Measurements from ENCODE around the gene DAB2.

DAB2 gene

GRCh38 chr5:39415201-39415600 is 9.6 kb downstream of the DAB2 start:
- Histone ChIP-seq H3K4me2 (ENCODE audit: low read depth, low read length, poor library complexity, severe bottlenecking) (no peak overlapping the region), H4K20me1 (ENCODE audit: low read depth, low read length) (no peaks in the 10 kb centered on the region), H3K9me2 (replicated peaks; ENCODE audit: insufficient read depth, low read length) (no peaks in the 10 kb centered on the region), H3K79me2 (ENCODE audit: insufficient read depth, low read length) (no peaks in the 10 kb centered on the region), H3K36me3 (ENCODE audit: low read length) (no peaks in the 10 kb centered on the region), H2AFZ (ENCODE audit: low read depth, low read length, severe bottlenecking) (no peak overlapping the region), H3K27ac (ENCODE audit: low read depth, low read length) (no peak overlapping the region), H3K4me3 (ENCODE audit: insufficient read depth, low read length, poor library complexity, severe bottlenecking) (no peak overlapping the region), H3K27me3 (ENCODE audit: low read length) (no peaks in the 10 kb centered on the region), H3K9ac (ENCODE audit: low read length) (no peak overlapping the region), H3F3A (ENCODE audit: insufficient read depth) (no peaks in the 10 kb centered on the region), H3K9me3 (ENCODE audit: insufficient read depth, low read length) (no peaks in the 10 kb centered on the region)
- TF ChIP-seq EZH2phosphoT487 (conservative IDR thresholded peaks at IDR 0.05; ENCODE audit: low read length) (no peak), CTCF (IDR thresholded peaks at IDR 0.05; ENCODE audit: insufficient read depth, low read length, poor library complexity, severe bottlenecking) (no peak)

- H3K9me2 ChIP-seq (replicated peaks; ENCODE audit: insufficient read depth, low read length): no peaks in the 10 kb centered on the region
- no peaks in the 10 kb centered on the region for H3K9me3 ChIP-seq (ENCODE audit: insufficient read depth, low read length)
- no peak overlapping the region for H3K9ac ChIP-seq (ENCODE audit: low read length)
- no peak overlapping the region for H3K4me3 ChIP-seq (ENCODE audit: insufficient read depth, low read length, poor library complexity, severe bottlenecking)
- H3F3A ChIP-seq (ENCODE audit: insufficient read depth): no peaks in the 10 kb centered on the region
- no peak for TF ChIP-seq EZH2phosphoT487 (conservative IDR thresholded peaks at IDR 0.05; ENCODE audit: low read length)
- TF ChIP-seq CTCF (IDR thresholded peaks at IDR 0.05; ENCODE audit: insufficient read depth, low read length, poor library complexity, severe bottlenecking): no peak
- H4K20me1 ChIP-seq (ENCODE audit: low read depth, low read length): no peaks in the 10 kb centered on the region
- no peak overlapping the region for H2AFZ ChIP-seq (ENCODE audit: low read depth, low read length, severe bottlenecking)
- H3K36me3 ChIP-seq (ENCODE audit: low read length): no peaks in the 10 kb centered on the region
- H3K4me2 ChIP-seq (ENCODE audit: low read depth, low read length, poor library complexity, severe bottlenecking): no peak overlapping the region
- H3K27me3 ChIP-seq (ENCODE audit: low read length): no peaks in the 10 kb centered on the region
- no peak overlapping the region for H3K27ac ChIP-seq (ENCODE audit: low read depth, low read length)
- no peaks in the 10 kb centered on the region for H3K79me2 ChIP-seq (ENCODE audit: insufficient read depth, low read length)
Measured at GRCh38 chr5:39414426-39414825, 10.4 kb downstream of the DAB2 start.

GRCh38 chr5:39413771-39414170 is 11.0 kb downstream of the DAB2 start:
- H3K4me2 ChIP-seq (ENCODE audit: low read depth, low read length, poor library complexity, severe bottlenecking): no peak overlapping the region
- H3K9me3 ChIP-seq (ENCODE audit: insufficient read depth, low read length): no peaks in the 10 kb centered on the region
- no peaks in the 10 kb centered on the region for H3K27me3 ChIP-seq (ENCODE audit: low read length)
- no peak overlapping the region for H3K9ac ChIP-seq (ENCODE audit: low read length)
- H3F3A ChIP-seq (ENCODE audit: insufficient read depth): no peaks in the 10 kb centered on the region
- no peak for TF ChIP-seq EZH2phosphoT487 (conservative IDR thresholded peaks at IDR 0.05; ENCODE audit: low read length)
- TF ChIP-seq CTCF (IDR thresholded peaks at IDR 0.05; ENCODE audit: insufficient read depth, low read length, poor library complexity, severe bottlenecking): no peak
- no peak overlapping the region for H3K4me3 ChIP-seq (ENCODE audit: insufficient read depth, low read length, poor library complexity, severe bottlenecking)
- no peak overlapping the region for H3K27ac ChIP-seq (ENCODE audit: low read depth, low read length)
- no peaks in the 10 kb centered on the region for H3K36me3 ChIP-seq (ENCODE audit: low read length)
- H4K20me1 ChIP-seq (ENCODE audit: low read depth, low read length): no peaks in the 10 kb centered on the region
- H2AFZ ChIP-seq (ENCODE audit: low read depth, low read length, severe bottlenecking): no peak overlapping the region
- H3K9me2 ChIP-seq (replicated peaks; ENCODE audit: insufficient read depth, low read length): no peaks in the 10 kb centered on the region
- H3K79me2 ChIP-seq (ENCODE audit: insufficient read depth, low read length): no peaks in the 10 kb centered on the region

Measured in SU-DHL-6 (cell line).